Muscle of leg (tissue), 11 donors: ENCODE measurements around the gene RTN4. TPM values are rescaled to one million over a fixed set of nuclear protein-coding genes. Genes with fewer than 3 reads are reported as not detected.

Source experiments
- DNase-seq: peaks from one replicate; pipeline ENCODE4 v3.0.0; 2013
- H3K27ac ChIP-seq: one replicate; pipeline ENCODE4 v1.5.1; 2013; ENCODE audit warnings: mild to moderate bottlenecking, low read length, control low read depth
- H3K27me3 ChIP-seq: one replicate; pipeline ENCODE4 v1.6.1; 2013; ENCODE audit warnings: low read length; ENCODE audit not compliant: control insufficient read depth, insufficient read depth
- H3K36me3 ChIP-seq: one replicate; pipeline ENCODE4 v1.6.1; 2013; ENCODE audit warnings: low read length; ENCODE audit not compliant: control insufficient read depth, insufficient read depth
- H3K4me1 ChIP-seq: one replicate; pipeline ENCODE4 v1.6.1; 2013; ENCODE audit warnings: low read length; ENCODE audit not compliant: control insufficient read depth, insufficient read depth
- H3K4me3 ChIP-seq: one replicate; pipeline ENCODE4 v1.5.1; 2013; ENCODE audit warnings: low read length, control low read depth
- H3K9me3 ChIP-seq: replicated peaks from 2 replicates; pipeline ENCODE4 v1.6.1; 2013; ENCODE audit warnings: low read depth, low read length; ENCODE audit not compliant: control insufficient read depth
- WGBS: methylation state at CpG from one replicate; pipeline ENCODE4 v1.1.5; 2013; ENCODE audit warnings: missing lambda C conversion rate; ENCODE audit not compliant: insufficient coverage; 5-methylcytosine and 5-hydroxymethylcytosine counted together
- polyA plus RNA-seq, 8 donors: library from polyadenylated mRNA; unstranded; fragments of 120-200 nt; gene quantifications; one replicate each; pipeline versions ENCODE4 v1.2.1 to v1.2.3, GENCODE V29; 2013; ENCODE audit warnings: inconsistent platforms in 1 of 8, low replicate concordance in 1 of 8; ENCODE audit not compliant: insufficient read length in 8 of 8, insufficient read depth in 1 of 8
- total RNA-seq: library from RNA; stranded (reverse); fragments of 120-200 nt; gene quantifications from one replicate; pipeline ENCODE4 v1.2.4, GENCODE V29; 2013

The RTN4 gene
- total and polyA plus RNA-seq, 9 donors = 456 to 781 (median 588) TPM

DNA sequence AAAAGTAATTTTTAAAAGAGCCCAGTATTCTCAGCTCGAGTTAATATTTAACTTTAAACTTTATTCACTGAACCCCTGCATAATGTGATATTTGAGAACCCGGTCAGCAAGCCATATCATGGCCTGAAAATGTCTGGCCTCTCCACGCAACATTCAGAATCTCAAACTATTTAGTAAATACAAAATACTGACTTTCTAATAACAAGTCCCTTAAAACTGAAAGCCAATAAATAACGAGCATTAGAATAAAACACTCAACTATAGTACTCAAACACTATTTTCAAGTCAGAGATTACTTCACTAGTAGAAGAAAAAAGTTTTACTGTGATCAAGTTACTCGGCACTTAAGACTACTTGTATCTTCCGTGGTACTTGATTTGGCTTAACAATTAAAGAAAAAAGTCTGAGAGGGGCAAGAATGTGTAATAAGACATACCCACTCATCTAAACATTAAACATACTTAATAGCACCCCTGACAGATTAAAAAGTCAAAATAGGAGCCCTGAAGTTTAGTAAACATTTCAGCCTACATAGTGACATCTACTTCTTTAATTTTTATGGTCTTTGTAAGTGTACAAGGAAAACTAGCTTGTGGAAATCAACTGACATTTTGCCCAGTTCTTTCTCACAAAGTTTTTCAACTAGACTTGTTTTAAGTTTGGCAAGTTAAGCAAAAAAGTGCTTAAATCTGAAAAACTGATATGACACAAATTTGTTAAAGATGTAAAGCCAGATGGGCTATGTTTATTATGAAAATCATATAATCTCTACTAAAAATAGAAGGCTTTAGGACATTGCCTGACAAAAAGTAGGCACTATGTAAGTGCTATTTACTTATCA is 38.2 kb downstream of the RTN4 start:
- Histone ChIP-seq H3K4me1 (peaks cover 5% of the 10 kb centered on the region), H3K27ac (peak overlapping the region; percentile 62), H3K36me3 (no peaks in the 10 kb centered on the region), H3K9me3 (no peaks in the 10 kb centered on the region), H3K27me3 (no peaks in the 10 kb centered on the region), H3K4me3 (no peak overlapping the region)
- DNase-seq = peak; percentile 40
- WGBS = 51% methylated on average over 2 of the region's 6 CpGs

GRCh38 chr2:55010915-55011314 is 39.3 kb downstream of the RTN4 start:
- Histone ChIP-seq H3K9me3 (no peaks in the 10 kb centered on the region), H3K27me3 (no peaks in the 10 kb centered on the region), H3K27ac (peak overlapping the region; percentile 62), H3K4me3 (no peak overlapping the region), H3K4me1 (peaks cover 5% of the 10 kb centered on the region), H3K36me3 (no peaks in the 10 kb centered on the region)
- WGBS = 100% methylated on average over 1 of the region's 2 CpGs
- DNase-seq = no peak

DNA sequence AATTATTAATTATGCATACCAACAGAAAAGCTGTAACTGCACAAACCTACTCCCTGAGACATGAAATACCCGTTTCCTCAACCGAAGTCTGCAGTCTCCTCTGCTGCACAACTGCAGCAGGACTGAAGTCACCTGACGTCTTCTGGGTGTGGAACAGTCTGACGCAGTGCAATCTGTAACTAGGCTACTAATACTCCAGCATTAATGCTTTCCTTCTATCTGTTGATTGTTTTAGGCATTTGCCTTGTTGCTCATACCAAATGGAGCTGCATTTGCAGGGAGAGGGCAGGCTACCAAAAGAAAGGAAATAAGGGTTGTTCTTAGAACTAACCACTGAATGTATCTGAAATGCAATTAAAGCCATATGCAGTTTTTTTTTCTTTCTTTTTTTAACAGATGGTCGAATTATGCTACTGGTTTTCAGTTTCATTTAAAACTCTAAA is 40.1 kb downstream of the RTN4 start:
- no peaks in the 10 kb centered on the region for H3K9me3 ChIP-seq
- peak overlapping the region; percentile 45 for H3K4me3 ChIP-seq
- peaks cover 5% of the 10 kb centered on the region for H3K4me1 ChIP-seq
- peak overlapping the region; percentile 73 for H3K27ac ChIP-seq
- peak; percentile 83 for DNase-seq
- H3K36me3 ChIP-seq = no peaks in the 10 kb centered on the region
- no peaks in the 10 kb centered on the region for H3K27me3 ChIP-seq
- WGBS = 11% methylated on average over 2 of the region's 5 CpGs

- Histone ChIP-seq H3K27ac (peak overlapping the region; percentile 60), H3K4me1 (peaks cover 5% of the 10 kb centered on the region), H3K36me3 (no peaks in the 10 kb centered on the region), H3K27me3 (no peaks in the 10 kb centered on the region), H3K4me3 (peak overlapping the region; percentile 45), H3K9me3 (no peaks in the 10 kb centered on the region)
- no CpG with 5 or more reads among the region's 7 CpGs for WGBS
- DNase-seq = peak; percentile 33
Measured at GRCh38 chr2:55009277-55010060, 40.8 kb downstream of the RTN4 start.

GRCh38 chr2:55006306-55006705 is 43.9 kb downstream of the RTN4 start:
- no CpG with 5 or more reads among the region's 3 CpGs for WGBS
- H3K36me3 ChIP-seq = no peaks in the 10 kb centered on the region
- DNase-seq = no peak
- H3K27me3 ChIP-seq = no peaks in the 10 kb centered on the region
- H3K27ac ChIP-seq = no peak overlapping the region
- H3K4me1 ChIP-seq = peaks cover 5% of the 10 kb centered on the region
- H3K4me3 ChIP-seq = no peak overlapping the region
- H3K9me3 ChIP-seq = no peaks in the 10 kb centered on the region

- no peak for DNase-seq
- no peak overlapping the region for H3K4me3 ChIP-seq
Measured at GRCh38 chr2:55003706-55004639, 46.3 kb downstream of the RTN4 start.

GRCh38 chr2:55001716-55002115 is 48.5 kb downstream of the RTN4 start:
- no CpG with 5 or more reads among the region's 2 CpGs for WGBS
- Histone ChIP-seq H3K9me3 (no peaks in the 10 kb centered on the region), H3K27ac (peak overlapping the region; percentile 57), H3K27me3 (no peaks in the 10 kb centered on the region), H3K36me3 (no peaks in the 10 kb centered on the region), H3K4me3 (no peak overlapping the region), H3K4me1 (peaks cover 4% of the 10 kb centered on the region)
- DNase-seq = no peak

More at GRCh38 chr2:55003706-55004639, 46.3 kb downstream of the RTN4 start:
- Histone ChIP-seq H3K27ac (peak overlapping the region; percentile 55), H3K9me3 (no peaks in the 10 kb centered on the region), H3K4me1 (peaks cover 4% of the 10 kb centered on the region), H3K36me3 (no peaks in the 10 kb centered on the region), H3K27me3 (no peaks in the 10 kb centered on the region)
- WGBS = no CpG with 5 or more reads among the region's 10 CpGs

- no peak overlapping the region for H3K4me3 ChIP-seq
Measured at GRCh38 chr2:55000341-55000740, 49.9 kb downstream of the RTN4 start.

GRCh38 chr2:54999182-54999581 is 51.1 kb downstream of the RTN4 start:
- Histone ChIP-seq H3K36me3 (no peaks in the 10 kb centered on the region), H3K27me3 (no peaks in the 10 kb centered on the region), H3K27ac (peak overlapping the region; percentile 89), H3K9me3 (no peaks in the 10 kb centered on the region), H3K4me1 (peaks cover 4% of the 10 kb centered on the region), H3K4me3 (no peak overlapping the region)
- WGBS = no CpG with 5 or more reads among the region's 3 CpGs
- peak; percentile 81 for DNase-seq

More at GRCh38 chr2:55000341-55000740, 49.9 kb downstream of the RTN4 start:
- 37% methylated on average over 3 of the region's 4 CpGs for WGBS
- Histone ChIP-seq H3K36me3 (no peaks in the 10 kb centered on the region), H3K4me1 (peaks cover 4% of the 10 kb centered on the region), H3K27me3 (no peaks in the 10 kb centered on the region), H3K27ac (peak overlapping the region; percentile 89), H3K9me3 (no peaks in the 10 kb centered on the region)
- no peak for DNase-seq
